Neural progenitor cell (in vitro differentiated cells): ENCODE data around the gene LRRC51.

ENCODE experiments used
- CTCF ChIP-seq: fragments of 200-600 bp; sonication (generic); IDR thresholded peaks from 2 replicates; pipeline ENCODE4 v1.5.1; 2017; ENCODE audit warnings: antibody characterized with exemption, mild to moderate bottlenecking
- EZH2 ChIP-seq: fragments of 200-600 bp; sonication (generic); IDR thresholded peaks from 2 replicates; pipeline ENCODE4 v1.6.1; 2017; ENCODE audit warnings: antibody characterized with exemption, mild to moderate bottlenecking, moderate library complexity
- EZH2phosphoT487 ChIP-seq: fragments of 200-600 bp; sonication (generic); IDR thresholded peaks from 2 replicates; pipeline ENCODE4 v1.6.1; 2017; ENCODE audit warnings: antibody characterized with exemption

- TF ChIP-seq CTCF (no peak), EZH2 (no peak), EZH2phosphoT487 (no peak)
These were observed 19.4 kb downstream of the LRRC51 start for GRCh38 chr11:72100009-72100408.
